GM18909 (cell line): Measurements from ENCODE around the gene PRKCH.

Experiments used
- ATAC-seq: cut with Tn5 transposase; IDR thresholded peaks from one replicate; pipeline ENCODE4 v1.9.1; 2021; ENCODE audit warnings: mild to moderate bottlenecking; ENCODE audit not compliant: unreplicated experiment, poor library complexity

The PRKCH gene

DNA sequence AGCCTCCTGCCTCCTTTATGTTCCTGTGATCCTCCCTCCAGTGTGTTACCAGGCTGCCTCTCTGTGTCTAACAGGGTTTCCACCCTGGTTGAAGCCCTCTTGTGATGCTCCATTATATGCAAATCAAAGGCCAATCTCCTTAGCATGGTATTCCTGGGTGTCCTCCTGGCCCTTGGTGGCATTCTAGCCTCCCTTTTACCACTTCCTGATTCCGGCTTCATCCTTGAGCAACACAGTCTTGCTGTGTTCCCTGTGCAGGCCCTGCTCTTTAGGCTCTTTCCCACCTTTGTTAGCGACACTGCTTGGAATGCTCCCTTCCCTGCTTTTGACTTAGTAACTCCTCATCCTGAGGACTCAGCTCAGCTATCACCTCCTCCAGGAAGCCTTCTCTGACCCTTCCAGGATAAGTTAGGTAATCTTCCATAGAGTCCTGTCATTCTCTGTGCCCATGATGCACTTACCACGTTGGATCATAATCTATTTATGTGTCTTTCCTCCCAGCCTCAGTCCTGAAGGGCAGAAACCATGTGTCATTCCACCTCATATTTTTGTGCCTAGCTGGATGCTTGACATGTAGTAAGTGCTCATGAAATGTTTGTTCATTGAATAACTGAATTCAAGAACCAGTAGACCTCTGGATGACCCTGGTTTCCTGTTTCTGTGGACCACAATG is 37.3 kb downstream of the PRKCH start:
- no peak for ATAC-seq

DNA sequence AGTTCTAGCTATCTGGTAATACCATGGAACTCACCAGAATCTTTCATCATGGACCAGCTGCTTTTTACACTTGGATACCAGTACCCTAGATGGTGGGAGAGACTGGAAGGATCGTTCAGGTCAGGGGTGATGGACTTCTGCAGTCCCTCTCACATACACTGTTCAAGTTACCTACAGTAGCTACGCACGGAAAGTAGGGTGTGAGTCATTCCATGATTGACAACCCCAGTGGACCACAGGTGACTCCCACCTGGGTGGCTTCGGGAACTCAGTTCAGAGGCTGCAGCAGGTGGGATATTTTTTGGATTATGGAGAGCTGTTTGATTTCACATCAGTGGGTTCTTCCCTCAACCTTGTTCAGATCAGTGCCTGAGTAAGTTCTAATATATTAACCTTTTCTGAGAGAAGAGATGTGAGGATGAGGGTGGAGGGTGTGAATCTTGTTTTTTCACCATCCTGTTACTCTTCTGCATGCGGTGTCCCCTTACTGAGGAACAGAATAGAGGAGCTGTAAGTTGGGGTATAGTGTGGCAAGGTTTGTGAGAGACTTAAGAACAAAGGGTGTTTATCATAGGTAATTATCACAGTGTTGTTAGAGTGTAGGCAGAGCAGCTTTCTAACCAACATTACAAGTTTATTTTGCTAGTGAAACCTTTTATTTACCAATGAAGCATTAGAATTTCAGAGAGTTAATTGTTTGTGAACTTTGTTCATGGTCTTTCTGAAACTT is 39.6 kb downstream of the PRKCH start:
- ATAC-seq = no peak

DNA sequence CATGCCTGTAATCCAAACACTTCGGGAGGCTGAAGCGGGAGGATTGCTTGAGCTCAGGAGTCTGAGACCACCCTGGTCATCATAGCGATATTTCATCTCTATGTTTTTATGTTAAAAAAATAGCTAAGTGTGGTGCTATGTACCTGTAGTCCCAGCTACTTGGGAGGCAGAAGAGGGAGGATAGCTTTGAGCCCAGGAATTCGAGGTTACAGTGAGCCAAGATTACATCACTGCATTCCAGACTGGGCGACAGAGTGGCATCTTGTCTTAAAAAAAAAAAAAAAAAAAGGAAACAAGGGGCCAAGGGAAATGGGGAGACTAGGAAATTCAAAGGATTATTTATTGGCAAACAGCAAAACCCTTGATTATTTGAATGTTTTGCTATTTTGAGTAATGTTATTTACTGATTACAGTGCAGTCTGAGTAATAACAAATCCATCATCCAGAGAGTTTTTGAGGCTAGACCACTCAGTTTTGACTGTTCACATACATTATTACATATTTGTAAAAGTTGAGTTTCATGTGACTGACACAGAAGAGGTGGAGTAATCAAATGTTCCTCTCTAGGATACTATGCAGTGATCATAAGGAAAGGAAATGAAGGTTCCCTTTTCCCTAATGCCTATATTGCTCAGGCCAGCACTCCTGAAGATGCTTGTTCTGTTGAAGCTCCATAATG is 40.8 kb downstream of the PRKCH start:
- ATAC-seq = no peak

DNA sequence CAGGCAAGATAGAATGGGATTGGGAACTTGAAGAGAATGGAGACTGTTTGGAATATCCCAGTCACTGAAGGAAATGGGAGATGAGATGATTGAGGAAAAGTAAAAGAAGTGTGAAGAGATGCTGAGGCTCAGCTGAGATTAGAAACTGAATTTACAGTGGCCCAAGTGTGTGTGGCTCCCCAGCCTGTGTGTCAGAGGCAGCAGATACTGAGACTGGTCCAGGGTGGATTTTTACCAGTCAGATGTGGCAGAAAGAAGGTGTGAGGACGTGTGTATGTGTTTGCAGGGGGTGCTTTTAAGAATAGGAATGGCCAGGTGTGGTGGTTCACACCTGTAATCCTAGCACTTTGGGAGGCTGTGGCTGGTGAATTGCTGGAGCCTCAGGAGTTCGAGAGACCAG is 42.9 kb downstream of the PRKCH start:
- ATAC-seq = no peak

DNA sequence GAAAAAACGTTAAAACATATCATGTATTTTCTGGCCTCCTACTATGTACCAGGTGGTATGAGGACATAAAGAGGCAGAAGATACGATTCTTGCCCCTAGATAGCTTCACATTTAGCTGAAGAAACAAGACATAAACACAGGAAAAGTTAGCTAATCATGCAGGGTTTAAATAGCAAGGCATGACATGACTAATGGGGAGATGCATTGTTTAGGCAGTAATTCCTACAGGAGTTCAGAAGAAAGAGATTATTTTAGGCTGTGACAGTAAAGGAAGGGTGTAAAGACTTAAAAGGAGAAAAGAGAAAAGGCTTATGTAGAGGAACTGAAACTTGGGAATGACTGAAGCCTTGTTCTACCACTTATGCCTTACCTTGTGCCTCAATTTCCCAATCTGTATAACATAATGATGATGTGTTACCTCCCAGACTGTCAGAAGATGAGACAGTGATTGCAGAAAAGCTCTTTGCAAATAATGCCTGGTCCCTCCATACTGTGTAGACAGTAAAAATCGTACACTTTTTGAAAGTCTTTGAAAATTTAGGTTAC is 44.4 kb downstream of the PRKCH start:
- no peak for ATAC-seq

DNA sequence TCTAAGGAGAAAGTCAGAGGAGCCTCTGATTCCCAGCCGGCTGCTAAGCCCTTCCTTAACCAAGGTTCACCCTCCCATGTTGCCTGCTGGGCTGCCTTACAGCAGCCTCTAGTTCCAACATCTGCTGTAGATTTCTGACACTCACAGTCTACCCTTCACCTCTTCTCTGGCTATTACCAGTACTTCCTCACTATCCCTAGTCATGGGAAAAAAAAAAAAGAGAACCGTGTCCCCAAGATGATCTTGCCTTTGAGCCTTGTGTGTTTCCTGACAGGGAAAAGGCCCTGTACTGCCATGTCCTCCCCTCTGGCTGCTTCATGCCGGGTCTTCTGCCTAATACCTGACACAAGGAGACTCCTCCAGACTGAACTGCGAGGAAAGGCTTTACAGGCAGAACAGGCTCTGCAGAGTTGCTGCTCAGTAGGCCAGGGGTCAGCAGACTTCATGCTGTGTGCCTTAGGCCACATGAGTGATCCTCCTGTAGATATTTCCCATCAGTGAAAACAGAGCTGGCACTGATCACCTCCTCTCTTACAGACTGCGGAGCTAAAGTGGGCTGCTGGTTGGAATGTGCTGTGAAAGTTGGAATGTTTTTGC is 46.8 kb downstream of the PRKCH start:
- no peak for ATAC-seq

DNA sequence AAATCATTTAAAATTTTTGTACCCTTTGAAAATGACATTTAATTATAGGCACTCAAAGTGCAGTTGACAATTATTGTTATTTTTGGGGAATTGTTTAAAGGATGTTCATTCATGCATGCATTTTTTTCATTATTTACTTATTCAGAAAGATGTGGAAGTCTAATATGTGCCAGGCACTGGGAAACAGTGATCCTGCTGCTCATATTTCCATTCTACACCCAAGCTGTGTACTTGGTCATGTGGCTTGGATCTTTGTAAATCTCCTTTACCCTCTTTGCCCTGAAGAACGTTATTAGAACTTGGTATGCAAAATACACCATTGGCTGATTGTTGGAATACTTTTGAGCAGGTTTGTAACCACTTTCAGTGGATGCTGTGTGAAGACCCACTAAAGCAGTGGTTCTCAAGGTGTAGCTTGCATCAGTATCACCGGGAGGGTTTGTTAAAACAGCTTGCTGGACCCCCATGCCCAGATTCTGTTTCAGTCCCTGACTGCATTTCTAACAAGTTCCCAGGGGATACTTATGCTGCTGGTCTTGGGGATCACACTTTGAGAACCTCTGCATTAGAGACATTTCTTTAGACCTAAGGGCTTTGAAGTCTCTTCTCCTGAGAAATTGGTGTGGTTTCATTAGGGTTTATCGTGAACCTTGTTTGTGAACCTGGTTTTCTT is 47.5 kb downstream of the PRKCH start:
- no peak for ATAC-seq

DNA sequence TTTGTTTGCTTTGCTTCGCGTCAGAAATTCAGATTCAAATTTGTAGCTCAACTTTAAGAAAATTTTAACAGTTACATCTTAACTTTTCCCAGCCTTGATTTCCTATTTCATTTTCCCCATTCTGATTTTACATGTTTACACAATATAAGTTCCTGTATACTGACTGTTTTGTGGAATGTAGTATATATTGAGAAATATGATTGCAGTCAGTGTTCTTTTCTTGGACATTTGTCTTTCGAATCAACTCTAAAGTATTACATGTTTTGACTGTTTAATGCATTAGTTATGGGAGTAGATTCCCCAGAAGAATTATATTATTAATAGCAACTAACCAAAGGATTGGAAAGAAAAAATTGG is 48.1 kb downstream of the PRKCH start:
- ATAC-seq = no peak

DNA sequence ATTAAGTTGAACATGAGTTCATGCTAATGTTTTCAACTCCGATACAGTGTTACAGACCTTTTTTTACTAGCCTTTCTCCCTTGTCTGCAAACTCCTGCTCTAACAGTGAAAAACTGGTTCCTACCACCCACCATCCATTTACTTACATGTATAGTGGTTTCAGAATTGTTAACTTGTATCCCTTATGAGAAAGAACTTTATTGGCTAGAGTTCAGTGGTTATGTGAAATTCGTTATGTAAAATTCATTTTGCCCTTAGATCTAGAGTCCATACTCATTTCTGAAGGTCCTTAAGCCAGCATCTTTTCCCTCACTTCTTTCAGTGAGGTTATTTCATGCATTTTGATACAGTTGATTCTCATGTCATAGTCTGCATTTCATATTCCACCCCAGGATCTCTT is 51.0 kb downstream of the PRKCH start:
- ATAC-seq = no peak

DNA sequence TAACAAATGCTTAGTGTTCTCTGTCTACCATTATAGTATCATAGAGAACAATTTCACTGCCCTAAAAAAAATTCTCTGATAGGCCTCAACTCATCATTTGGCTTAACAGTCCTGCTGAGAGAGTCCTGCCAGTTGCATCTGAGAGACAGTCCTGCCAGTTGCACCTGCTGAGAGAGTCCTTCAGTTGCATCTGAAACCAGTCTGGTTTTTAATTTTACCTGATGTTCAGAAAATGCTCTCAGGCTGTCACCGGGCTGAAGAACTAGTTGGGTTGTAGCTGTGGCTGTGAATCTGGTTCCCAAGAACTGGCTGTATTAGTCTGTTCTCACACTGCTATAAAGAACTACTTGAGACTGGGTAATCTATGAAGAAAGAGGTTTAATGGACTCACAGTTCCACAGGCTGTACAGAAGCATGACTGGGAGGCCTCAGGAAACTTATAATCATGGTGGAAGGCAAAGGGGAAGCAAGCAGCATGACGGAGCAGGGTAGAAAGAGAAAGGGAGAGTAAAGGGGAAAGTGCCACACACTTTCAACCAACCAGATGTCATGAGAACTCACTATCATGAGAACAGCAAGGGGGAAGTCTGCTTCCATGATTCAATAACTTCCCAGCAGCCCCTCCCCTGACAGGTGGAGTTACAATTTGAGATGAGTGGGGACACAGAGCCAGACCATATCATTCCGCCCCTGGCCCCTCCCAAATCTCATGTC is 51.6 kb downstream of the PRKCH start:
- no peak for ATAC-seq

DNA sequence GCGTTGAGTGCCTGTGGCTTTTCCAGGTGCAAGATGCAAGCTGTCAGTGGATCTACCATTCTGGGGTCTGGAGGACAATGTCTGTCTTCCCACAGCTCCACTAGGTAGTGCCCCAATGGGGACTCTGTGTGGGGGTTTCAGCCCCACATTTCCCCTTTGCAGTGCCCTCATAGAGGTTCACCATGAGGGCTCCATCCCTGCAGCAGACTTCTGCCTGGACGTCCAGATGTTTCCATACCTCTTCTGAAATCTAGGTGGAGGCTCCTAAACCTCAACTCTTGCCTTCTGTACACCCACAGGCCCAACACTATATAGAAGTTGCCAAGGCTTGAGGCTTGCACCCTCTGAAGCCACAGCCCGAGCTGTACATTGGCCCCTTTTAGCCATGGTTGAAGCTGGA is 52.9 kb downstream of the PRKCH start:
- no peak for ATAC-seq

DNA sequence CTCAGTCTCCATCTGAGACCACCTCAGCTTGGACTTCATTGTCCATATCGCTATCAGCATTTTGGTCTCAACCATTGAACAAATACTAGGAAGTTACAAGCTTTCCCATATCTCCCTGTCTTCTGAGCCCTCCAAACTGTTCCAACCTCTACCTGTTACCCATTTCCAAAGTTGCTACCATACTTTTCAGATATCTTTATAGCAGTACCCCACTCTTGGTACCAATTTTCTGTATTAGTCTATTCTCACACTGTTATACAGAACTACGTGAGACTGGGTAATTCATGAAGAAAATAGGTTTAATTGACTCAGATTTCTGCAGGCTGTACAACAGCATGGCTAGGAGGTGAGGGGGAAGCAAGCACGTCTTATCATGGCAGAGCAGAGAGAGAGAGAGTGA is 53.8 kb downstream of the PRKCH start:
- ATAC-seq = no peak

DNA sequence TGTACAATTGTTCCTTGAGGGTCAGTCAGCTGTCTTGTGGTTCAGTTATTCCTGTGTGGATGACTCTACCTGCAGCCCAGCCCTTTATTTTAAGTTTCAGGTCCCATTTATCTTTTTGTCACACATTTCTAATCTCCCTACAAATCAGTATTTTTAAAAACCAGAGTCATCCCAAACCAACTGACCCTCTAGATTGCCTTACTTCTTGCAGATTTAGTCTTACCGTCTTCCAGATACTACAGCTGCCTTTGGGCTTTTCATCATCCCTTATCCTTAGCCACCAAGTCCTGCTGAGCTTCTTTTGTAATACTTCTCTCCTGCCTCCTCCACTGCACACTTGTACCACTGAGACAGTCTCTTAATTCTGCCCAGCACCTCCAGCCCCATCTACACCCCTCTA is 54.9 kb downstream of the PRKCH start:
- no peak for ATAC-seq

DNA sequence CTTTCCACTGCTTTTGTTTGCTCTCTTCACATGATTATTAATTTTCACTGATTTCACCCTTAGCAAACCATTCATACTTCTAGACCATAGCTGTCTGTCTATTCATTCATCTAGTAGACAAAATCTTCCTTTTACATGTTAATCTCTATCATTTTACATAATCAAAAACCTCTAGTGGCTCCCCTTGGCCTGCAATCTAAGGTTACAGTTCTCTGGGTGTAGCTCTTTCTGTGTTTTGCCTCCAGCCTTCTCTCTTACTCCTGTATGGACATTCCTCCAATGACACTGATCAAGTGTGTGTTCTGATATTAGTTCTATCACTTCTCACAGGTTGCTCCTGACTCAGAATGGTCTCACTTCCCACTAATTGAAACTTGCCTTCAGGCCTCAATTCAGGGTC is 56.4 kb downstream of the PRKCH start:
- no peak for ATAC-seq

DNA sequence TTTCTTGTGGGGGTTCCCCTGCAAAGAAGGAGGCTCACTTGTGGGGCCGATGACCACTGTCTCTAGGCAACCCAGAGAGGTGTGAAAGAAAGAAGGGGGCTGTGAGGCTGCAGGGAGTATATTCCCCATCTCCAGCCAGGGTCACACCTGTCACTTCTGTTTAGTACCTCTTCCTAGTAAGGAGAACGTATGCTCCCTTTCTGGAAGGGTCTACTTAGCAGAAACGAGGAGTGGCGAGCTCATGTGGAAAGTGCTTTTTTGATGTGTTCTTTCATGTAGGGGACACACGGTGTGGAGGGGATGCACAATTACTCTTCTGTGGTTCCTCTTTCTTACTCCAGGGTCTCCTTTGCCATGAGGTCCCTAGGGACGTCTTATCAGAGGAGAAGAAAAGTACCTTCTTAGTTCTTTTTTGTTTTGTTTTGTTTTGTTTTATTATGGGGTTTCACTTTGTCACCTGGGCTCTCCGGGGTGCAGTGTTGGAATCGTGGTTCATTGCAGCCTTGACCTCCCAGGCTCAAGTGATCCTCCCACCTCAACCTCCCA is 58.3 kb downstream of the PRKCH start:
- ATAC-seq = no peak

DNA sequence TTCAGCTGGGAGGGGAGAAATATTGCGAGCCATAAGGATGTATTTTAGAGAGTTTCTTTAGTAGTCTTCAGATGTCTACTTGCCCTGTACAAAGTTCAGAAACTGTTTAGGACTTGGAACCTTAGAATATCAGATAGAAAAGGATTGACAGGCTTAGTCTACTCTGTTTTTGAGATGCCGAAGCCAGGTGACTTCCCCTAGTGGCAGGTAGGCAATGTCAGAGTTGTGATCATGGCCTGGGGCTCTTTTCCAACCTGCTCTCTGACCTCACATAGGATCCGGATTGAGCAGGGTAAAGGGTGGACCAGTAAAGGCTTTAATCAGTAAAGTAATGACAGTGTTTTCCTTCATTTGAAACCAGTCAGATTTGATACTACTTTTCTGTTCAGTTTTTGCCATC is 59.6 kb downstream of the PRKCH start:
- no peak for ATAC-seq

DNA sequence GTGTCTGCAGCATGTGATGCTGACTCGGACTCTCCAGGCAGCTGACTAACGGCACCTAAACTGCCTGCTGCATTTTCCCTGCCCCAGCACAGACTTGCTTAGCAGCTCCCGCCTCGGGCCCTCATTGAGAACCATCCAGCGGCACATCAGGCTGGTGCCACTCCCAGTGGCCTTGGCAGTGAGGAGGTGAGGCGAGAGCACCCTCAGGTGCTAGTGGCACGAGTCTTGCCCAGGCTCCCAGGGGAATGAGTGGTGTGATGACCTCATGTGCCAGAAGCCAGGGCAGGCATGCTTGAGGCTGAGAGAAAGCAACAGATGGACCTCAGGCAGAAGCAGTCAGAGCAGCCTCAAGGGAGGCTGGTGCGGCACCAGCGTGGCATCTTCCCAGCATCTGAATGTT is 60.2 kb downstream of the PRKCH start:
- no peak for ATAC-seq

DNA sequence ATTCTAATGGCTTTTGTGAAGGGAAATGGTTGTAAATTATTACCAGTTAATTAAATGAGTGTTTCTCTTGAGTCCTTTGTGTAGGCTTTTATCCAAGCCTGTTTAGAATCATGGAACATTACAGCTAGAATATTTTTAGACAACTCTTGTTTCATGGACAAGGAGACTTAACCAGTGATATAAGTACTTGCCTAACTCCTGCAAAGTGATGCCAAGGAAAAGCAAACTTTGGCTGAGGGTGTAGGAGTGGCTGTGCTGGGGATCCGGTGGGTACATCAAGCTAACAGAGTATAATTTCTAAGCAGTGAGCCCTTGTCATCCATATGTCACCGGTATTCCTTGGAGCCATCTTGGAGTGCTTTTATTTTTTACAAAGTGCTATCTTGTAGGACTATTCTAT is 61.5 kb downstream of the PRKCH start:
- no peak for ATAC-seq

DNA sequence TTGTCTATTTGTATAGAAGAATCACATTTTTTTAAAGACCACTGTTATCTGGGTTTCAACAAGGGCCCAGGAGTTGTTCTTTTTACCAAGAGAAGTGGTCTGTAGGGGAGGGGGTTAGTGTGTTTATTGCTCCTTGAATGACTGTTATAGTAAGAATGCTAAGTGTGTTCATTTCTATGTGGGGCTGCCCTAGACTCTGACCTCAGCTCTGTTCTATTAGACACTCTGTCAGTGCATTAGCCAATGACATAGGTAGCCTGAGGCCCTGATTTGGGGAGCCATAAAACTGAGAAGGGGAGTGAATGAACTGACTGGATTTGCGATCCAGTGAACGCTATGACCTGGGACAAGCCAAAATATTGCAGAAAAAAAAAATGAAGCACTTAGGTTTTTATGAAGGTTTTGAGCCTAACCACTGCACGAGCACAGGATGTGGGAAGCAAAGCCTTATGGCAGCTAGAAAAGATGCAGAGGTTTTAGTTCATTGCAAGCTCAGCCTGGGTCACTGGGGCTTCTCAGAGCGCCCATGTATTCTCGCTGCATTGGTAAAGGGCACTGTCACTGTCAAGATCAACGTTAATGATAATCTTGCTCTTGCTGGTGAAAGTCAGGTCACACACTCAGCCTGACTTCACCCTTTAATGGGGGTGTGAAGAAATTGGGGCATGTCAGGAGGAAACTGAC is 63.8 kb downstream of the PRKCH start:
- ATAC-seq = no peak
